ENCODE results near the gene ZDHHC19.
"Not testable (repeated sequence)": the region's sequence is repeated elsewhere in the genome, so short reads cannot be mapped to it uniquely, and the experiment has no call there.

ZDHHC19 gene

GRCh38 chr3:196225086-196225485, 13.9 kb upstream of the ZDHHC19 start:
- DNase-seq (ENCODE audit: low spot score): no peak

GRCh38 chr3:196222876-196223595, 11.8 kb upstream of the ZDHHC19 start:
- DNase-seq (ENCODE audit: low spot score): no peak

- DNase-seq (ENCODE audit: low spot score): no peak
These were observed 9.8 kb upstream of the ZDHHC19 start for GRCh38 chr3:196220991-196221390.

GRCh38 chr3:196220587-196220986, 9.4 kb upstream of the ZDHHC19 start:
- no peak for DNase-seq (ENCODE audit: low spot score)

GRCh38 chr3:196219970-196220311, 8.7 kb upstream of the ZDHHC19 start:
- DNase-seq (ENCODE audit: low spot score): no peak

- peak; percentile 34 for DNase-seq (ENCODE audit: low spot score)
These were observed 8.2 kb upstream of the ZDHHC19 start for GRCh38 chr3:196219194-196219969.

- DNase-seq (ENCODE audit: low spot score): no peak
These were observed 7.0 kb upstream of the ZDHHC19 start for GRCh38 chr3:196218155-196218712.

- no peak for DNase-seq (ENCODE audit: low spot score)
These were observed 6.3 kb upstream of the ZDHHC19 start for GRCh38 chr3:196217307-196218154.

- DNase-seq (ENCODE audit: low spot score): no peak
These were observed 5.5 kb upstream of the ZDHHC19 start for GRCh38 chr3:196216681-196217211.

GRCh38 chr3:196216089-196216564, 4.9 kb upstream of the ZDHHC19 start, which contains the start of gene SLC51A:
Gene SLC51A, plus strand, starts transcription at chr3:196216534. Its CDS starts 179 bp downstream, at chr3:196216713.
- DNase-seq (ENCODE audit: low spot score): no peak

- DNase-seq (ENCODE audit: low spot score): no peak
These were observed 4.4 kb upstream of the ZDHHC19 start for GRCh38 chr3:196215493-196216020.

GRCh38 chr3:196214783-196215441, 3.7 kb upstream of the ZDHHC19 start:
- no peak for DNase-seq (ENCODE audit: low spot score)

- not testable (repeated sequence) for DNase-seq (ENCODE audit: low spot score)
These were observed 1.1 kb downstream of the ZDHHC19 start for GRCh38 chr3:196209944-196210672.

GRCh38 chr3:196208942-196209695, 2.1 kb downstream of the ZDHHC19 start:
- DNase-seq (ENCODE audit: low spot score): no peak

- no peak for DNase-seq (ENCODE audit: low spot score)
These were observed 3.2 kb downstream of the ZDHHC19 start for GRCh38 chr3:196207833-196208607.

GRCh38 chr3:196207159-196207832, 3.9 kb downstream of the ZDHHC19 start:
- DNase-seq (ENCODE audit: low spot score): no peak

- not testable (repeated sequence) for DNase-seq (ENCODE audit: low spot score)
These were observed 5.6 kb downstream of the ZDHHC19 start for GRCh38 chr3:196205442-196206205.

All from putamen (tissue), 1 donor.